ENCODE data around the gene CPZ.
"Not testable (repeated sequence)": the region's sequence is repeated elsewhere in the genome, so short reads cannot be mapped to it uniquely, and the experiment has no call there.

CPZ gene

DNA sequence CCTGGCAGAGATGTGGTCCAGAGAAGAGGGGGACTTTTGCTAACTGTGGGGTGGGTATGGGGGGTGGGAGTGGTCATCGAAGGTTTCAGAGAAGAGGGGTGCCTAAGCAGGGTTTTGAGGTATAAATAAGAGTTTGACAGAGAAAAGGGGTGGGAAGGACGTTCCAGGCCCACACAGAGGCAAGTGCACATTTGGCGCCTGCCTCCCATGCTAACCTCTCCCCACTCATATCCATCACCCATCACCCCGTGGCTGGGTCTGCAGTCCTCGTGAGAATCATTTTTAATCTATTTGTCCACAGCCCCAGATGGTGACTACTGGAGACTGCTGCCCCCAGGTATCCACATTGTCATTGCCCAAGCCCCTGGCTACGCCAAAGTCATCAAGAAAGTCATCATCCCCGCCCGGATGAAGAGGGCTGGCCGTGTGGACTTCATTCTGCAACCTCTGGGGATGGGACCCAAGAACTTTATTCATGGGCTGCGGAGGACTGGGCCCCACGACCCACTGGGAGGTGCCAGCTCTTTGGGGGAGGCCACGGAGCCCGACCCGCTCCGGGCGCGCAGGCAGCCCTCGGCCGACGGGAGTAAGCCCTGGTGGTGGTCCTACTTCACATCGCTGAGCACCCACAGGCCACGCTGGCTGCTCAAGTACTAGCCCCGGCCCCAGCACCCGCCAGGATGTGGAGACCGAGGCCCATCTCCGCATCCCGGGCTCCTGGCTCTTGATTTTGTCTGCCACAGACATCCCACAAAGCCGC is 26.6 kb downstream of the CPZ start:
- in situ Hi-C loops (cut with MboI; ENCODE audit: low pct_unique_long_range_greater_than_20kb, low sequenced_read_pairs): no loop called here

DNA sequence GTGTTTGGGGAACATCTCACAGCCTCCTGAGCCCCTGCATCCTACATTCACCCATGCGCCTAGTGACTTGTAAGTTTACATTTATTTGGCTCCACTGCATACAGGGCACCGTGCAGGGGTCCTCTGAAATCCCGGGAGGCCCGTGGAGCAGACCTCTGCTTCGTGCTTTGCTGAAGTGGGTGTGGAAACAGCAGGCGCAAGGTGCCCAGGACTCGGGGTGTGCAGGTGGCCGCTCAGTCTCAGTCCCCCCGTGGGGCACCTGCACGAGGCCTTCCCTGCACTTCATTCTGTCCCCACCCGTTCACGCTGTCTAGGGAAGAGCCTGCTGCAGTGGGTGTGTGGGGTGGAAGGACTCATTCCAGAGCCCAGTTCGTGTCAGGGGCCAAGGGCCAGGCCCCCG is 28.6 kb downstream of the CPZ start:
- in situ Hi-C loops (cut with MboI; ENCODE audit: low pct_unique_long_range_greater_than_20kb, low sequenced_read_pairs): not testable (repeated sequence)

More for the DNA sequence above, 26.6 kb downstream of the CPZ start:
- no peak for DNase-seq

DNA sequence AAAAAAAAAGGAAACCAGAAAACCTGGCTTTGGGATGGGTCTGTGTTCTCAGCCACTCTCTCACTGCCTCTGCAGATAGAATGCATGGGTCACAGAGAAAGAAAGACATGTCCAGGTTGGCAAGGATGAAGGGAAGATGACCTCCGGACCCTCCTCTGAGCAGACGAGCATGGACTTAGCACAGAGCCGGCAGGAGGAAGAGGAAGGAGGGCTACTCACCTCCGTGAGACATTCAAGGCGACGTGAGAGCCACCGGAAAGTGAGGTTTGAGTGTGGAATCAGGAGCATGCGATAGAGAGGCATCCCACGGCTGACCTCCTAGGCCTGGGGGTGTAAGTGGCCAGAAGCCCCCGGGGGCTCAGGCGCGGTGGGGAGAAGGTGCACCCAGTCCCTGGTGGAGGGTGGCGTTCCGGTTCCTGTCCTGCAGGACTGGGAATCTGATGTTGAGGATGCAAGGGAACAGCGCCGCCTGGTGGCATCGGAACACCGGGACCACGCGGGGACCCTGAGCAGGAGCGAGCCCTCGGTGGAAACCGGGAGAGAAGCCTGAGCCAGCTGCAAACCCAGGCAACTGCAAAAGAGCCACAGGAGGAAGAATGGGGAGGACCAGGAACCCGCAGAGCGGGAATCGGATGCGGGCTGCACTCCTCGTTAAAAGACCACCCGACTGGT is 32.2 kb downstream of the CPZ start:
- in situ Hi-C loops (cut with MboI; ENCODE audit: low pct_unique_long_range_greater_than_20kb, low sequenced_read_pairs); DNase-seq: not testable (repeated sequence)

More for the DNA sequence above, 28.6 kb downstream of the CPZ start:
- DNase-seq: not testable (repeated sequence)

DNA sequence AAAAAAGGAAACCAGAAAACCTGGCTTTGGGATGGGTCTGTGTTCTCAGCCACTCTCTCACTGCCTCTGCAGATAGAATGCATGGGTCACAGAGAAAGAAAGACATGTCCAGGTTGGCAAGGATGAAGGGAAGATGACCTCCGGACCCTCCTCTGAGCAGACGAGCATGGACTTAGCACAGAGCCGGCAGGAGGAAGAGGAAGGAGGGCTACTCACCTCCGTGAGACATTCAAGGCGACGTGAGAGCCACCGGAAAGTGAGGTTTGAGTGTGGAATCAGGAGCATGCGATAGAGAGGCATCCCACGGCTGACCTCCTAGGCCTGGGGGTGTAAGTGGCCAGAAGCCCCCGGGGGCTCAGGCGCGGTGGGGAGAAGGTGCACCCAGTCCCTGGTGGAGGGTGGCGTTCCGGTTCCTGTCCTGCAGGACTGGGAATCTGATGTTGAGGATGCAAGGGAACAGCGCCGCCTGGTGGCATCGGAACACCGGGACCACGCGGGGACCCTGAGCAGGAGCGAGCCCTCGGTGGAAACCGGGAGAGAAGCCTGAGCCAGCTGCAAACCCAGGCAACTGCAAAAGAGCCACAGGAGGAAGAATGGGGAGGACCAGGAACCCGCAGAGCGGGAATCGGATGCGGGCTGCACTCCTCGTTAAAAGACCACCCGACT is 37.8 kb downstream of the CPZ start:
- in situ Hi-C loops (cut with MboI; ENCODE audit: low pct_unique_long_range_greater_than_20kb, low sequenced_read_pairs); DNase-seq: not testable (repeated sequence)

DNA sequence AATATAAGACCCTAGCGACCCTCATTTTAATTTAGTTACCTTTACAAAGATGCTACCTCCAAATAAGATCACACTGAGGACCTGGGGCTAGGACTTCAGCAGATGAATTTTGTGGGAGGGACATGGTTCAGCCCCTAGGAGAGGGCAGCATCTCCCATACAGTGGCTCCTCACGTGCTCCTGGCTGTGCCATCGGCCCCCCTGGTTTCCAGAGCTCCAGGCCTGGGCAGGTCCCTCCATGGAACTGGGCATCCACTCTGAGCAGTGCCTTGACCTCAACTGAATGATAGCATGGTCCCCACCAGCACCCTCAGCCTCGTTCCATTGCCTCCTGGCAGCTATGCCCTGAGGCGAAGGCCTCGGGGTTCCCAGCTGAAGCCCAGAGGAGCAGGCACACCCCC is 39.3 kb downstream of the CPZ start:
- in situ Hi-C loops (cut with MboI; ENCODE audit: low pct_unique_long_range_greater_than_20kb, low sequenced_read_pairs); DNase-seq: not testable (repeated sequence)

DNA sequence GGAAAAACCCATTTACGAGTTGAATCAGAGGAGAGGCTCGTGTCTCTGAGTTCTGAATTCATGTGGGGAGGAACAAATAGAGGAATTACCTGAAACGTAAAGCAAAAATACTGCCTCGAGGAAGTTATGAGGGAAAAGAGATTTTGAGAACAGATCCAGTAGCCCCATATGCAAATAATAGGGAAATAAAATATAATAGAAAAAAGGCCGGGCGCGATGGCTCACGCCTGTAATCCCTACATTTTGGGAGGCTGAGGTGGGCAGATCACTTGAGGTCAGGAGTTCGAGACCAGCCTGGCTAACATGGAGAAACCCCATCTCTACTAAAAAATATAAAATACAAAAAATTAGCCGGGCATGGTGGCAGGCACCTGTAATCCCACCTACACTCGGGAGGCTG is 42.2 kb downstream of the CPZ start:
- in situ Hi-C loops (cut with MboI; ENCODE audit: low pct_unique_long_range_greater_than_20kb, low sequenced_read_pairs); DNase-seq: not testable (repeated sequence)

DNA sequence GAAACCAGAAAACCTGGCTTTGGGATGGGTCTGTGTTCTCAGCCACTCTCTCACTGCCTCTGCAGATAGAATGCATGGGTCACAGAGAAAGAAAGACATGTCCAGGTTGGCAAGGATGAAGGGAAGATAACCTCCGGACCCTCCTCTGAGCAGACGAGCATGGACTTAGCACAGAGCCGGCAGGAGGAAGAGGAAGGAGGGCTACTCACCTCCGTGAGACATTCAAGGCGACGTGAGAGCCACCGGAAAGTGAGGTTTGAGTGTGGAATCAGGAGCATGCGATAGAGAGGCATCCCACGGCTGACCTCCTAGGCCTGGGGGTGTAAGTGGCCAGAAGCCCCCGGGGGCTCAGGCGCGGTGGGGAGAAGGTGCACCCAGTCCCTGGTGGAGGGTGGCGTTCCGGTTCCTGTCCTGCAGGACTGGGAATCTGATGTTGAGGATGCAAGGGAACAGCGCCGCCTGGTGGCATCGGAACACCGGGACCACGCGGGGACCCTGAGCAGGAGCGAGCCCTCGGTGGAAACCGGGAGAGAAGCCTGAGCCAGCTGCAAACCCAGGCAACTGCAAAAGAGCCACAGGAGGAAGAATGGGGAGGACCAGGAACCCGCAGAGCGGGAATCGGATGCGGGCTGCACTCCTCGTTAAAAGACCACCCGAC is 43.5 kb downstream of the CPZ start:
- DNase-seq; in situ Hi-C loops (cut with MboI; ENCODE audit: low pct_unique_long_range_greater_than_20kb, low sequenced_read_pairs): not testable (repeated sequence)

DNA sequence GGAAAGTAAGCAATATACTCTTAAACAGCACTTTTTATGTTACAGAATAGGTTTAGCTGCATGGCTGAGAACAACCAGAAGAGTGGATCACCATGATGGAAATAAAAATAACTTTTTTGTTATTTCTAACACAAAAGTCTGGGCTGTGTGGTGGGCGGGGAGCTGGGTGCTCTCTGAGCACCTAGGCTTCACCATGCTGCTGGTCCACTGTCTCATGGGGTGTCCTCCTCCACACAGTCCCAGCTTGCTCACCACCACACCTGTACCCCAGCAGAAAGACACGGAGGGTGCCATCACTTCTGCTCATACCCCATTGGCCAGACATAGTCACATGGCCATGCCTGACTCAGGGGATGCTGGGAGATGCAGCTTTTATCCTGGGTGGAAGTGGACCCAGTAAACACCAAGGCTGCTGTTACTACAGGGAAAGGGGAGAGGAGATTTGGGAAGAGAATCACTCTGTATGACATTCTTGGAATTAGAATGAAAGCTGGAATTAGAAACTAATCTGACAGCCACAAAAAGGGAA is 45.0 kb downstream of the CPZ start:
- no peak for DNase-seq
- in situ Hi-C loops (cut with MboI; ENCODE audit: low pct_unique_long_range_greater_than_20kb, low sequenced_read_pairs): no loop called here

DNA sequence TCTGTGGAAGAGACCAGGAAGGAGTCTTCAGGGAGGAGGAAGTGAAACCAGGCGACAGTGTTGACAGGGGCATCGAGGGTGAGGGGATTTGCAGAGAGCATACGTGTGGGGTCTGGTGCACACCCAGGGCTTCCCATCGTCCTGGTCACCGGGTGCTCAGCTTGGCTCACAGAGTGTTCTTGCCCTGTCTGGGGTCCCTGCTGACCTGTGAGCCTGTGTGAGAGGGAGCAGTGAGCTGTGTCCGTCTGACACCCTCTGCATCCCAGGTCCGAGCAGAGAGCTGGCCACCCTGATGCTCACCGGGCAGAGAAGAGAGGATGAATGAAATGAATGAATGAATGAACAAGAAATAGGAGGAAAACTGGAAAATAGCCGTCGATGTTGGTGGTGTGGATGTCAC is 46.5 kb downstream of the CPZ start:
- no peak for DNase-seq
- in situ Hi-C loops (cut with MboI; ENCODE audit: low pct_unique_long_range_greater_than_20kb, low sequenced_read_pairs): no loop called here

DNA sequence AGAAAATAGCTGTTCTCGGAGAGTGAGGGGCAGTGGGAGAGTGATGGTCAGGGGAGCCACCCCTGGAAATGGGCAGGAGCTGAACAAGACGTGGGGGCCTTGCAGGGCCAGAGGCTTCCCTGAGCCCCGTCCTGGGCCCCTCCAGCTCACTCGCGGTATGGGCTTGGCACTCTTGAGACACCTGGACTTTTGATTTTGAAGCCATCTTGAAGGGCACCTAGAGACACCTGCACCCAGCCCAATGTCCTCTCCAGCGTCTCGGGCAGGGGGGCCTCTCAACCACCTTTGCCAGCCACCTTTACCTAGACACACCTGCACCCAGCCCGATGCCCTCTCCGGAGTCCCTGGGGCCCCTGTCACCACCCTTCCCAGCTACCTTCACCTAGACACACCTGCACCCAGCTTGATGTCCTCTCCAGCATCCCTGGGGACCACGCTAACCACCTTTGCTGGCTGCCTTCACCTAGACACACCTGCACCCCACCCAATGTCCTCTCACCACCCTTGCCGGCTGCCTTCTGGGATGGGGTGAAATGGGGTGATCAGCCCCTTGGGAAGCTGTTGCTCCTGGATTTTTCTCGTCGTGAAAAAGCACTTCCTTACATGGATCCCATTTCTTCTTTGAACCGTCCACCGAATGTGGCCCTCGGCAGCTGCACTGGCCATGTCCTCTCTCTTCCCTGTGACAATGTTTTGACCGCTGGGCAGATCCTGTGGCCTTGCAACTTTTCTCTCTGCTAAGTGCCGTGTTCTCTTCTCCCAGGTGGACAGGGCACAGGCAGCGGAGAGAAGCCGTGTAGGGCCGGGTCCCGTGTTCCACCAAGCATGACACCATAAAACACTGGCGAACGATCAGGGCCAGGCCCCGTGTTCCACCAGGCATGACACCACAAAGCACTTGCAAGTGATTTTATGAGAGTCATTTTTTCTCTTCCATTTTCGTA is 47.5 kb downstream of the CPZ start:
- in situ Hi-C loops (cut with MboI; ENCODE audit: low pct_unique_long_range_greater_than_20kb, low sequenced_read_pairs): no loop called here
- DNase-seq: no peak

DNA sequence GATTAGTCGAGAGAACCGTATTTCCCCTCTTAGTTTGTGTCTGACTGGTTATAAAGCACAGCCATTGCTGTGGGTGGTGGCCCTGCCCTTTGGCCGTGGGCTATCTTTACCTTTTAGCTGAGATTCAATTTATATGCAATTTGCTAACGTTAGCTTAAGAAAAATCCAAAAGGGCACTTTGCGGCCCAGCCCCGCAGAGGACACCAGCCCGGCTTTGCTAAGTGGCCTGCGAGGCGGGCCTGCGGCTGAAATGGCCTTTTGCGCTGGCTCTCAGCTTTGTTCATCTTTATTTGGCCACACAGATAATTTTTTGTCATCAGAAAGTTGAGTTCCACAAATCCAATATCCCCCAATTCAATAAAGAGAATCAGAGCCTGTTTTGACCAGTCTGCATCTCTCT is 48.3 kb downstream of the CPZ start:
- in situ Hi-C loops (cut with MboI; ENCODE audit: low pct_unique_long_range_greater_than_20kb, low sequenced_read_pairs): no loop called here
- no peak for DNase-seq

DNA sequence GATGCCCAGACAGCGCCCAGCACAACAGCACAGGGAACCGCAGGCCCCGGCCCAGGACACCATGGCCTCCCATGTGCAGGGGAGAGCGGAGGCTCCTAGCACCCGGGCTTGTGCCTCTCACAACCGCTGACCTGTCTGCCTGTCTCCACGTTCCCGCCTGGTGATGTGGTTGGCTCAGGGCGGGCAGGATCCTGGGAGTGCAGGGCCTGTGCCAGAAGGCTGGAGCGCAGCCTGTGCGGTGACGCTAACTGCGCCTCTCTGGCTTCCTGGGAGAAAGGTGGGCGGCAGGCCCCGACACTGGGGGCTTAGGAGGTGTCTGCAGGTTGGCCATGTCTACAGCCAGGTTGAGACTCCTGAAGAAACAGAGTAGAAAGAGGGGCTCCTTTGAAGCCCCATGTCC is 48.7 kb downstream of the CPZ start:
- in situ Hi-C loops (cut with MboI; ENCODE audit: low pct_unique_long_range_greater_than_20kb, low sequenced_read_pairs): no loop called here
- DNase-seq: no peak

DNA sequence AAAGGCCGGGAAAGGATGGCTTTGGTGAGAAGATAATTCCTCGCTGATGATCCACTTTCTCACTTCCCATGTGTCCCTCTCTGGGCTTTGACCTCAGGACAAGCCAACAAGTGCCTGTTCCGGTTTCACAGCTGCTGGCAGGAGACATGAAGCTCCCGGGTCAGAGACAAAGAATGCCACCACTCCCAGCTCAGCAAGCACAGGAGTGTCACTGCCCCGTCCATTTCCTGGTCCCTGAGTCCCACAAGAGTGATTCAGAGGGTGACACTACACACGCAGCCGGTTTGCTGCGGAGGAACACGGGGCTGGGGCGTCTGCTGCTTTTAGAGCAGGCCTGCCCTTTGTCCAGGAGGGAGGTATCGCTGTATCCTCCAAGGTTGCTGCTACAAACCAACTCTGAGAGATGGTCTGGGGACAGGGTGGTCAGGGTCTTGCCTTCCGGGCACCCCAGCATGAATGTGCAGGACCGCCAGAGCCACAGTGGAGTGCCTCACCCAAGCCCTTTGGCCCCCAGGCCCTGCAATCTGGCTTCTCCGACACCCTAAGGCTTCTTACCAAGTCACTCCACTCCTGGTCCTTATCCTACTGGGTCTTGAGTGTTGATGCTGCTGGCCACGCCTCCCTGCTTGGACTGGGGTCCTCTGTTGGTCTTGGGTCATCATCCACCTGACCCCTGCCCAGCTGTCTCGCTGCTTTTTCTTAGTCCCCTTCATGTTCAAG is 49.5 kb downstream of the CPZ start:
- in situ Hi-C loops (cut with MboI; ENCODE audit: low pct_unique_long_range_greater_than_20kb, low sequenced_read_pairs): no loop called here
- no peak for DNase-seq

DNA sequence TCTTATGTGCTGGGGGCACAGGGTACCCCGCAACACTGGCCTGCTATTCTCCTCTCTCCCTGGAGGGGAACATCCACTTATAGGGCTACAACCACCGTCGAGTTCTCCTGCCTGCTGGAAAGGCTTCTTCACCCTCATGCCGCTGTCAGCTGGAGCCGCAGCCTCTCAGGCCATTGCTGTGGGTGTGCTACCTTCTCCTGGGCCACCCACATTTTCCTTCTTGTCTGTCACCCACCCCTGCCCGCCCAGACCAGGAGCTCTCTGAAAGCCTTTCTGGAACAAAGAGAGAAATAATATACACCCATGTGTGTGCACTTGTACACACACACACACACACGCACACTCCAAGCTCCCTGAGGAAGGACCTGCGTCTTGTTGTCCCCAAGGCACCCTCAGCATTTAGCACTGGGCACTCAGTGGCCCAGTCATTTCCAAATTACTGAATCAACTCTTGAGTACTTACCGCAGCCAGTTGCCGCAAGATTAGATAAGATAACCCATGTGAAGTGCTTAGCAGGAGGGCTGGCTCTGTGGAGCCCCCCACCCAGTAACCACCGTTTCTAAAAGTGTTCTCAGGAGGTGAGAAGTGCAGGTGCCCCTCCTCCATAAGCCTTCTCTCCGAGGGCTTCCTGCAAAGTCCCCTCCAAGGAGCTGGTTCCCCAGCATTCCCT is 50.2 kb downstream of the CPZ start:
- no peak for DNase-seq

DNA sequence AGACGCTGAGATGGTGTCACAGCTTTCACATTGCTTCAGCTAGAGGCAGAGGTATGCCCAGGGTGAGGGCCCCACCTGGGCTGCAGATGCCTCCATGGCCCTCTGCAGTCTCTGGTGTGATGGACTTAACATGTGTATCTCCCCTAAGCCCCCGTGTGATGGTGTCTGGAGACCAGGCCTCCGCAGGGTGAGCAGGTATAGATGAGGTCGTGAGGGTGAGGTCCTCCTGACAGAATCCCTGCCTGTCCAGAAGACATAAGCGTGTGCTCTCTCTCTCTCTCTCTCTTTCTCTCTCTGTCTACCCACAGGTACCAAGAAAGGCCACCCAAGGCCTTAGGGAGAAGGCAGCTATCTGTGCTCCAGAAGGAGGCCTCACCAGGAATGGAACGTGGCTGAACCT is 50.9 kb downstream of the CPZ start:
- no peak for DNase-seq
- in situ Hi-C loops (cut with MboI; ENCODE audit: low pct_unique_long_range_greater_than_20kb, low sequenced_read_pairs): no loop called here

More for the DNA sequence above, 50.2 kb downstream of the CPZ start:
- in situ Hi-C loops (cut with MboI; ENCODE audit: low pct_unique_long_range_greater_than_20kb, low sequenced_read_pairs): no loop called here

DNA sequence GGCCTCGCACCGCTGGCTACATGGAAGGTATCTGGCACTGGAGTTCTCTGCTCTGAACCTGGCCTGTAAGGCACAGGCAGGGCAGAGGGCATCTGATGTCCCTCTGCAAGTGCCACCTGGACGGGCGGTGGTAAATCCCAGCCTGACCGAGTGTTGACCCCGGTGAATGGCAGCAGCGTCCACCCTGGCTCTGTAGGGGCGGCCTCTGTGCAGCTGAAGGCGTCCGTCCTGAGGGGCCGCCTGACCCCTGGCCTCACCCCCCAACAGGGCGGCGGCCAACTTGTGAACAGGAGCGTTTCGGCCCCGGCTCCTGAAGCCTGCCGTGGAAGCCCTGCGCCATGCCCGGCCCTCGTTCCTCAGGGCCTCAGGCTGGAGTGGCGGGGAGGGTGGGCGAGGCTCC is 51.4 kb downstream of the CPZ start:
- no peak for DNase-seq
- in situ Hi-C loops (cut with MboI; ENCODE audit: low pct_unique_long_range_greater_than_20kb, low sequenced_read_pairs): no loop called here

DNA sequence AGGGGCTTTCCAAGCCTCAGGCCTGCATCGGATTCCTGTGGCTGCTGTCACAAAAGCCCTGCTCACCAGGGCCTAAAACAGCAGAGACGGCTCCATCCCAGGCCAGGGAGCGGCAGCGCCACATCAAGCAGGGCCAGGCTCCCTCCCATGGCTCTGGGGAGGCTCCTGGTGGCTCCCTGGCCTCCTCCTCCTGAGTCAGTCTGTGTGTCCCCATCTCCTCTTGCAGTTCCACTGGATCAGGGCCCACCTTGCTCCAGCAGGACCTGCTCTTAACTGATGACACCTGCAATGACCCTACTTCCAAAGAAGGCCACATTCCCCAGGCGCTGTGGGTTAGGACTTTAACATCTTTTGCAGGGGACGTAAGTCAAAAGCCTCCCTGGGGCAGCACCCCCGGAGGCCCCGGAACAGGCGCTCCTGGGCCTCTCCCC is 51.9 kb downstream of the CPZ start:
- DNase-seq: no peak
- in situ Hi-C loops (cut with MboI; ENCODE audit: low pct_unique_long_range_greater_than_20kb, low sequenced_read_pairs): no loop called here

Data from KBM-7 (cell line).